ENCODE results near the gene MAP6.

The MAP6 gene

DNA sequence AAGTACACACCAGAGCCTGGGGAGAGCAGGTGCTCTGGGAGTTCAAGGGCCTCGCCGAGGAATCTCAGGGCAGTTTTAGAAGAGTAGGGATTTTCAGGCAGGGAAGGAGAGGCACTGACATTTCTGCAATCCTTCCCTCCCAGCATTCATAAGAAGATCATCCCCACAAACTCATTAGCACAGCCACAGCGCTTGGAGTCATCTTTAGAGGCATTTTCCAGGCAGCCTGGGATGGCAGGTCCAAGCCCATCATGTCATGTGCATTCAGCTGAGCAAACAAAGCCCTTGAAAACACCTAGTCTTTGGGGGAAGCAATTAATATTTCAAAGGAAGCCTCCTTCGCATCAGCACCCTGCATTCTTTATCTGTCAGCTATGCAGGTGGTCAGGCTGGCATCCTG lies 43.8 kb downstream of the MAP6 start:
- FAIRE-seq = no peak
- DNase-seq (ENCODE audit: insufficient read length, low spot score) = no peak
- TF ChIP-seq, protein P1, sequence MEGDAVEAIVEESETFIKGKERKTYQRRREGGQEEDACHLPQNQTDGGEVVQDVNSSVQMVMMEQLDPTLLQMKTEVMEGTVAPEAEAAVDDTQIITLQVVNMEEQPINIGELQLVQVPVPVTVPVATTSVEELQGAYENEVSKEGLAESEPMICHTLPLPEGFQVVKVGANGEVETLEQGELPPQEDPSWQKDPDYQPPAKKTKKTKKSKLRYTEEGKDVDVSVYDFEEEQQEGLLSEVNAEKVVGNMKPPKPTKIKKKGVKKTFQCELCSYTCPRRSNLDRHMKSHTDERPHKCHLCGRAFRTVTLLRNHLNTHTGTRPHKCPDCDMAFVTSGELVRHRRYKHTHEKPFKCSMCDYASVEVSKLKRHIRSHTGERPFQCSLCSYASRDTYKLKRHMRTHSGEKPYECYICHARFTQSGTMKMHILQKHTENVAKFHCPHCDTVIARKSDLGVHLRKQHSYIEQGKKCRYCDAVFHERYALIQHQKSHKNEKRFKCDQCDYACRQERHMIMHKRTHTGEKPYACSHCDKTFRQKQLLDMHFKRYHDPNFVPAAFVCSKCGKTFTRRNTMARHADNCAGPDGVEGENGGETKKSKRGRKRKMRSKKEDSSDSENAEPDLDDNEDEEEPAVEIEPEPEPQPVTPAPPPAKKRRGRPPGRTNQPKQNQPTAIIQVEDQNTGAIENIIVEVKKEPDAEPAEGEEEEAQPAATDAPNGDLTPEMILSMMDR (IDR thresholded peaks at IDR 0.05; ENCODE audit: insufficient read depth, missing control alignments) = no peak

DNA sequence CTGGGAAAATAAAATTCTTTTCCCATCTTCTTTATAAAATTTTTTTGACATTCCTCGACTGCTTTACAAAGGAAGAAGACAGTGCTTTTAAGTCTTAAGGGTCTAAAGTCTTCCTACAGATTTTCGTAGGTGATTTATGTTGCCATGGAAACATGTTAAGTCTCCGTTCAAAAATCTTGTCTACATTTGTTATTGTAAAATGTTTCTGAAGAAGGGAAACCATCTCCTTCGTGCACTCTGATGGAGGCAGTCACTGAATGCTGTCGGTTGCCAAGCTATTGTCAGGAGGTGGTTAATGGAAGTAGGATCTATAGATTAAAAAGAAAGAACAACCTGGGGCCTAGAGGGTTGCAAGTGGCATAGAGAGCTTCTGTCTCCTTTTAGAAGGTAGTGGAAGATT lies 52.6 kb downstream of the MAP6 start:
- TF ChIP-seq, protein P1 (IDR thresholded peaks at IDR 0.05; ENCODE audit: insufficient read depth, missing control alignments) = no peak
- FAIRE-seq = no peak
- no peak for DNase-seq (ENCODE audit: insufficient read length, low spot score)

DNA sequence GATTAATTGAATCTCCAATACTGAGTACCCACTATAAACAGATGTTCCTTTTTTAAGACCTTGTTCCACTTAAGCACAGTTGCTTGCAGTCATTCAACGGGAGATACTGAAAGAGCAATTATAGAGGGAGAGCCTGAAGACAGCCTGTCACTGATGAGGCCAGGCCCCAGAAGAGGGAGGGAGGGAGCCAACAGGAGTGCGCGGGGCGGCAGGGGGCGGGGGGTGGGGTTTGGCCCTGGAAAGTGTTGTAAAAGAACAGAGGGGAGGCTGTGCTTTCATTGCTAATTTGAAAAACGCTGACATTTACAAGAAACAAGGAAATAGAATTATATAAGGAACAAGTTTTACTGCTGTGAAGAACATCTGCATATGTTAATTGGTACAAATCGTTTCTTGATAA lies 53.1 kb downstream of the MAP6 start:
- no peak for FAIRE-seq
- TF ChIP-seq, protein P1 (IDR thresholded peaks at IDR 0.05; ENCODE audit: insufficient read depth, missing control alignments) = no peak
- DNase-seq (ENCODE audit: insufficient read length, low spot score) = no peak

DNA sequence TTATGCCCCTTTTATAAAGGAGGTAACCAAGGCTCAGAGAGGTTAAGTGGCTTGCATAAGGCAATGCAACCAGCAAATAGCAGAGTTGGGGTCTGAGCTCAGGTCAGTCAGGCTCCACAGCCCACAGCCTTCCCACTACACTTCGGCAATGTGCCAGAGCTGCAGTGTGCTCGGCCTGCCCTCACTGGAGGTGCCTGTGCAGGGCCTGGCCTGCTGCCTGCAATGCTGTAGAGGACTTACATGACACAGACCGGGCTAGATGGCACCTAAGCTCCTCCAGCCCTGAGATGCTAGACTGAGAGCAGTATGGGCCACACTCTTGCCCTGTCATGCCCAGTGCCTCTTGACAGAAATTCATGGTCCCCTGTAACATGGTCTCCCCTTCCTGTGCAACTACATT lies 57.0 kb downstream of the MAP6 start:
- DNase-seq (ENCODE audit: insufficient read length, low spot score) (no peak), FAIRE-seq (no peak)
- TF ChIP-seq, protein P1 (IDR thresholded peaks at IDR 0.05; ENCODE audit: insufficient read depth, missing control alignments) = no peak

DNA sequence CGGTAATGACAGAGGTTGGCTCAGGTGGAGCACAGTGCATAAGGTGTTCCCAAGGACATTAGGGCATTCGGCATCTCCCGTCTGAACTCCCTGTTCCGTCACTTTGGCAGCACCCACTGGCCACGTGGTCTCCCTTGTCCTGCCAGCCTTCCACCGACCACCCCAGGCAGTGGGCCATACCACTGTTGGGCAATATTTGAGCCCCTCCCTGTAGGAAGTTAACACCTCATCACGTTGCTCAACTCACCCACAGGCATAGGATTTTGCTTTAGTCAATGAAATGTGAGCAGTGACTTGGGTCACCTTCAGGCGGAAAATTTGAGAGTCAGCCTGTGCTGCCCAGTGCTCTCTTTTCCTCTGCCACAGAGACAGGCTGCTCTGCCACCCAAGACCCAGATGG lies 62.7 kb downstream of the MAP6 start:
- TF ChIP-seq, protein P1 (IDR thresholded peaks at IDR 0.05; ENCODE audit: insufficient read depth, missing control alignments) = no peak
- DNase-seq (ENCODE audit: insufficient read length, low spot score) (no peak), FAIRE-seq (no peak)

DNA sequence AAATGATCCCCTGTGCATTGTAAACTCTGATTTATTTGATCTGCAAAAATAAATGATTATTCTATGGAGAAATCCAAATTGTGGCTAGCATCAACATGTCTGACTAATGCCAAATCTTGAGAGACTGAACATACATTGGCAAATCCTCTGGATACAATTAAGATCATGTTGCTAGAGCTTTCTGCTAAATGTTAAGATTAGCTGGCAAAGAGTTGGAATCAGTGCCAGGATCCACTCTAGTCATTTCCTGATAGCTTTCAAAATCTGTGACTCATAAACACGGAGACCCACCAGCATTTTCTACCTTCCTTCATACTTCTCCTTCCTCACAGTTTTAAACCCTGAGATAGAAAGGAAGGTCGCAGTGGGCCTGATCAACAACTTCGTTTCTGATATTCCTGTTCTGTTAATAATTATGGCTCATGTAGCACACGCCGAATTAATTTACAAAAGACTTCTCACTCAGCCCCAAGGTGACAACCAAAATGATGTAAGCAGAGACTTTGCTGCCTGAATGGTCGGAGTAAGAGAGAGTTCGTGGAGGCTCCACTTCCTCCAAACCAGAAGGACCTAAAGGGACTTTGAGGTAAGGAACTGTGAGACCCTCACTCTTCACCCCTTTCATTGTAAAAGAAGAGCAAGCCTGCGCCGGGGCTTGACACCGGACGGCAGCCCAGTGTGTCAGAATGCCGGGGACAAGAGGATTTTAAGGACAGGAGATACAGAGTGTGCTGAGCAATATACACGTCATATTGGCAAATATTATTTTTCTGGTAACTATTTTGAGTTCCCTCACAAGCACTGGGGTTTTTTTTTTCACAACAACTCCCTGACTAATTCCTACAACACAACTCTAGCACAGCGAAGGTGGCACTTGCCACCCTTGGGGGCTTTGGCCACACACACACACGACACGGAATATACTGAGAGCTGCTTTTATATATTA lies 64.8 kb downstream of the MAP6 start:
- TF ChIP-seq, protein P1 (IDR thresholded peaks at IDR 0.05; ENCODE audit: insufficient read depth, missing control alignments) = no peak
- FAIRE-seq = no peak
- no peak for DNase-seq (ENCODE audit: insufficient read length, low spot score)

DNA sequence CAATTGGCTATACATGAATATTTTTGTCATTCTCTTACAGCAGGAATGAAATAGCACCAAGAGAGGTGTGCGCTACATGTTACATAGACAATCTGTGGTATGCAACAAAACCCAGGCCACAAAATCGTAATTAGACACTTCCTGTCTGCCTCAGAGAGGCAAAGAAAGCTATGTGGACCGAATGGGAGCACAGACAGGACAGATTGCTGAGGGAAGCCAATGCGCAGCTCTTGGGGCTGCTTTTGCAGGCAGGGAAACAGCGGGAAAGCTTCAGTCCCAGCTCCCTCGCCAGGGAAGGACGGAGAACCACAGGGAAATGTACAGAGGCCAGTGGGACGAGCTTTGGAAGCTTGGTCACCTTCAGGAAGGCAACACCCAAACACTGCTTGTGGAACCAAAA lies 65.9 kb downstream of the MAP6 start:
- TF ChIP-seq, protein P1 (IDR thresholded peaks at IDR 0.05; ENCODE audit: insufficient read depth, missing control alignments) = no peak
- no peak for DNase-seq (ENCODE audit: insufficient read length, low spot score)
- FAIRE-seq = no peak
